DND-41 (cell line): ENCODE measurements around the gene SPTAN1.
A peak's percentile ranks its signal among the peaks of the same experiment; 100 is the strongest.

ENCODE experiments used
- ATAC-seq: fragments of 200-7000 bp; cut with Tn5 transposase; 3 replicates; pipeline ENCODE4 v1.9.1; 2021; ENCODE audit warnings: low read depth; ENCODE audit not compliant: insufficient read depth
- DNase-seq: peaks from one replicate; pipeline ENCODE4 v3.0.0-alpha.2; 2020
- H2AFZ ChIP-seq: 2 replicates; pipeline ENCODE4 v1.6.0; 2012; ENCODE audit warnings: low read depth, low read length
- H3K27ac ChIP-seq: 2 replicates; pipeline ENCODE4 v1.5.1; 2012; ENCODE audit warnings: low read length, inconsistent platforms
- H3K27me3 ChIP-seq: fragments of 200-600 bp; sonication (generic); 2 replicates; pipeline ENCODE4 v1.6.0; 2012; ENCODE audit warnings: low read length, mild to moderate bottlenecking, inconsistent platforms; ENCODE audit not compliant: insufficient read depth, poor library complexity
- H3K36me3 ChIP-seq: 2 replicates; pipeline ENCODE4 v1.5.1; 2012; ENCODE audit warnings: low read length, inconsistent platforms; ENCODE audit not compliant: insufficient read depth
- H3K4me1 ChIP-seq: 2 replicates; pipeline ENCODE4 v1.5.1; 2012; ENCODE audit warnings: mild to moderate bottlenecking, low read length; ENCODE audit not compliant: insufficient read depth
- H3K4me2 ChIP-seq: 2 replicates; pipeline ENCODE4 v1.6.0; 2012; ENCODE audit warnings: mild to moderate bottlenecking, moderate library complexity, low read length, inconsistent platforms; ENCODE audit not compliant: insufficient read depth
- H3K4me3 ChIP-seq, 2 experiments: fragments of 200-600 bp in 1 of 2; shearing (Covaris generic) in 1 of 2; 2 replicates each; pipeline ENCODE4 v1.5.1; 2012 to 2016; ENCODE audit warnings: inconsistent platforms in 2 of 2, low read length in 2 of 2, mild to moderate bottlenecking in 2 of 2, low read depth in 1 of 2, moderate library complexity in 1 of 2
- H3K79me2 ChIP-seq: 2 replicates; pipeline ENCODE4 v1.6.0; 2012; ENCODE audit warnings: low read length, inconsistent platforms; ENCODE audit not compliant: insufficient read depth
- H3K9ac ChIP-seq: 2 replicates; pipeline ENCODE4 v1.6.0; 2012; ENCODE audit warnings: low read depth, mild to moderate bottlenecking, inconsistent platforms, low read length, moderate library complexity
- H3K9me3 ChIP-seq: 2 replicates; pipeline ENCODE4 v1.5.1; 2012; ENCODE audit warnings: low read length, moderate library complexity, mild to moderate bottlenecking, inconsistent platforms; ENCODE audit not compliant: insufficient read depth, severe bottlenecking
- H4K20me1 ChIP-seq: 2 replicates; pipeline ENCODE4 v1.6.0; 2012; ENCODE audit warnings: low read length; ENCODE audit not compliant: insufficient read depth
- EZH2 ChIP-seq: IDR thresholded peaks from 3 replicates; pipeline ENCODE4 v1.6.1; 2012; ENCODE audit warnings: borderline replicate concordance, low read depth, mild to moderate bottlenecking, moderate library complexity, low read length, inconsistent platforms; ENCODE audit not compliant: severe bottlenecking
- TF ChIP-seq, protein P1 (sequence below): IDR thresholded peaks from 2 replicates; pipeline ENCODE4 v1.5.1; 2012; ENCODE audit warnings: borderline replicate concordance, low read length, moderate library complexity, mild to moderate bottlenecking; ENCODE audit not compliant: poor library complexity, severe bottlenecking; ENCODE audit errors: extremely low read depth

Gene SPTAN1

DNA sequence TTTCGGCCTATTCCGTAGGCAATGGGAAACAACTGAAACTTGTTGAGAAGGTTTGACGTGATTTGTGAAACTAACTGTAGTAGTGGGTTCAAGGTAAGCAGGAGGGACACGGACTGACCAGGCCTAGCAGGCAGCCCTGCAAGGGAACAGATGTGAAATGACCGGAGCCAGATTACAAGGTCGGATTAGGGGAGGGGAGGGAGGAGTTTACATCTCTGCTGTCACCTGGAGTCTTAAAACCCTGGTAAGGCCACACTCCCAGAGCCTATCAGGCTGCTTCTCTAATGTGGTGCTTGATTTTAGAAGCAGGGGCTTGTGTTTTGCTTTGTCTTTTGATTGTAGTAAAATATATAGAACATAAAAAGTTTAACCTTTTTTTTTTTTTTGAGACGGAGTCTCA lies 3.5 kb upstream of the SPTAN1 start:
- H3K27ac ChIP-seq: no peak overlapping the region
- no peaks in the 10 kb centered on the region for H3K9me3 ChIP-seq
- DNase-seq: no peak
- no peak overlapping the region for H2AFZ ChIP-seq
- no peak for TF ChIP-seq EZH2
- TF ChIP-seq, protein P1, sequence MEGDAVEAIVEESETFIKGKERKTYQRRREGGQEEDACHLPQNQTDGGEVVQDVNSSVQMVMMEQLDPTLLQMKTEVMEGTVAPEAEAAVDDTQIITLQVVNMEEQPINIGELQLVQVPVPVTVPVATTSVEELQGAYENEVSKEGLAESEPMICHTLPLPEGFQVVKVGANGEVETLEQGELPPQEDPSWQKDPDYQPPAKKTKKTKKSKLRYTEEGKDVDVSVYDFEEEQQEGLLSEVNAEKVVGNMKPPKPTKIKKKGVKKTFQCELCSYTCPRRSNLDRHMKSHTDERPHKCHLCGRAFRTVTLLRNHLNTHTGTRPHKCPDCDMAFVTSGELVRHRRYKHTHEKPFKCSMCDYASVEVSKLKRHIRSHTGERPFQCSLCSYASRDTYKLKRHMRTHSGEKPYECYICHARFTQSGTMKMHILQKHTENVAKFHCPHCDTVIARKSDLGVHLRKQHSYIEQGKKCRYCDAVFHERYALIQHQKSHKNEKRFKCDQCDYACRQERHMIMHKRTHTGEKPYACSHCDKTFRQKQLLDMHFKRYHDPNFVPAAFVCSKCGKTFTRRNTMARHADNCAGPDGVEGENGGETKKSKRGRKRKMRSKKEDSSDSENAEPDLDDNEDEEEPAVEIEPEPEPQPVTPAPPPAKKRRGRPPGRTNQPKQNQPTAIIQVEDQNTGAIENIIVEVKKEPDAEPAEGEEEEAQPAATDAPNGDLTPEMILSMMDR: no peak
- peaks cover 4% of the 10 kb centered on the region; the same call in 1 of the 2 replicates for H4K20me1 ChIP-seq
- H3K36me3 ChIP-seq: no peaks in the 10 kb centered on the region
- ATAC-seq: no peak
- no peak overlapping the region for H3K4me3 ChIP-seq
- no peak overlapping the region for H3K9ac ChIP-seq
- H3K79me2 ChIP-seq: peaks cover 14% of the 10 kb centered on the region
- H3K27me3 ChIP-seq: no peaks in the 10 kb centered on the region
- H3K4me1 ChIP-seq: peaks cover 22% of the 10 kb centered on the region
- H3K4me2 ChIP-seq: no peak overlapping the region

DNA sequence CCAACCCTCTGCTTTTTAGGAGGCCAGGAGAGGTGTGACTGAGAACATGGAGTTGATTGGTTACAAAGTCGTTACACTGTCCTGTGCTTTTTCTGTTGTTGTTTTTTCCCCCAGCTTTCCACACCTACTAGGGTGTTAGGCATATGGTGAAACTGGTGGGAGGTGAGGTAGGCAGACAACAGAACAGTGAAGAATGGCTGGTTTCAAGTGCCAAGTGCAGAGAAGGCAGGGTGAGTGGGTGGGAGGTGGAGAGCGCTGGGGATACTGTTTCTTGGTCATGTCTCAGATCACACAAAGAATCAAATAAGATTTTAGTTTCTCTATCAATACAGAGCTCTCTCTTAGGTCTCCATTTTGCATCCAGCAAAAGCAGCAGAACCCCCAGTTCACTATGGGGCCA lies 2.2 kb upstream of the SPTAN1 start:
- H2AFZ ChIP-seq: peak overlapping the region; percentile 5; the same call in 1 of the 2 replicates
- H3K4me3 ChIP-seq: no peak overlapping the region
- 0 out of 2 replicates have a peak, but pooled peaks cover 4% of the 10 kb centered on the region for H3K36me3 ChIP-seq
- no peak for DNase-seq
- peaks cover 36% of the 10 kb centered on the region for H3K4me1 ChIP-seq
- no peak overlapping the region for H3K4me2 ChIP-seq
- H3K79me2 ChIP-seq: peaks cover 28% of the 10 kb centered on the region
- no peak for ATAC-seq
- H4K20me1 ChIP-seq: peaks cover 17% of the 10 kb centered on the region
- no peaks in the 10 kb centered on the region for H3K27me3 ChIP-seq
- no peak overlapping the region for H3K9ac ChIP-seq
- H3K27ac ChIP-seq: no peak overlapping the region
- TF ChIP-seq EZH2: no peak
- TF ChIP-seq, protein P1: no peak
- no peaks in the 10 kb centered on the region for H3K9me3 ChIP-seq

DNA sequence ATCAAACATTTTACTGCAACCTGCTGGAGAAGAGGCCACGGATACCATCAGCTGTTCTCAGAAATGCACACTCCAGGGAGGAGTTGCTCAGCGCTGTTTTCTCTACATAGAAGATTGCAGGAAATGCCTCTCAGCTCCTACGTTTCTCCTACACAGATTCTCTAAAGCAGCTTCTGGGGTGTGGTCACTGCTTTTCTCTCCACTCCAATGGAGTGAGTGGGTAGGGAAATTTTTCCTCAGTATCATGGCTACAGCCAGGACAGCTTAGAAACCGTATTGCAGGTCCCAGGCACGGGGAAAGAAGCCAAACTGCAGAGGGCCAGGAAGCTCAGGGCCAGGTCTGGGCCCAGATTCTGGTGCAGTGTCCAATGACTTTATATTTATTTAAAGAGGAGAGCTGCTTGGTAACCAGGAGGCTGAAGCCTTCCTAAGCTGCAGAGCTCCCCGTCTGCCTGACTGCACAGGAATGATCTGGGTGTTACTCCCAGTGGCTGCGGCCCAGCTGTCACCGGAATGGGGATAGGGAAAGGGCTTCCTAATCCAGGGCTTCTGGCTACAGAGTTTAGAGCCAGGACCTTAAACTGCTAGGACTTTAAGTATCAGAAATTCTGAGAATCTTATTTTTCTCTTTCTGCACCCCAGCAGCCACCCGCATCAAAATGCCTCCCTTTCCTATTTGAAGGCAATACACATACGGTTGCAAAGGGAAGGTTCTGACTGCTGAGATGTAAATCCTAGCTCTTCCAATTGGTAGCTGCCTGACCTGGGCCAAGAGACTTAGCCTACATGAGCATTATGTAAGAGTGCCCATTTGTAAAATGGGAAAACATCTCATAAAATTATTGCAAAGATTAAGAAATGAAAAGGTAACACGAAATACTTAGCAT lies 1.4 kb upstream of the SPTAN1 start:
- ATAC-seq: no peak
- Histone ChIP-seq H3K27me3 (no peaks in the 10 kb centered on the region), H3K9me3 (no peaks in the 10 kb centered on the region), H3K79me2 (peaks cover 36% of the 10 kb centered on the region), H3K4me1 (peaks cover 38% of the 10 kb centered on the region), H3K27ac (peak overlapping the region; percentile 85), H3K36me3 (0 out of 2 replicates have a peak, but pooled peaks cover 4% of the 10 kb centered on the region), H3K4me2 (peak overlapping the region; percentile 61), H2AFZ (peak overlapping the region; percentile 94), H4K20me1 (peaks cover 19% of the 10 kb centered on the region), H3K9ac (peak overlapping the region; percentile 90), H3K4me3 (peak overlapping the region; percentile 73 to 89; a peak in 3 of 4 replicates)
- DNase-seq: no peak
- TF ChIP-seq, protein P1: no peak
- no peak for TF ChIP-seq EZH2
